K562 (cell line): ENCODE measurements around the gene HOXB4. TPM values are rescaled to one million over a fixed set of nuclear protein-coding genes. Genes with fewer than 3 reads are reported as not detected.

Source experiments
- ATAC-seq: fragments of 200-7000 bp; cut with Tn5 transposase; 3 replicates; pipeline ENCODE4 v1.9.1; 2020; ENCODE audit warnings: moderate library complexity
- BruUV-seq: library from RNA; stranded (reverse); fragments of 400-500 nt; replicated peaks from 2 replicates; lab custom pipeline; 2021; lab: Mats Ljungman, UMichigan
- CTCF ChIA-PET: fragments of 300-600 bp; formaldehyde crosslinking; extraction: SDS; loops from one replicate; lab custom pipeline; 2021; ENCODE audit warnings: low intra/inter-chr PET ratio; lab: Yijun Ruan, JAX
- POLR2A ChIA-PET: fragments of 300-600, 350-650 bp; sonication (Branson Sonifier 250); formaldehyde crosslinking; extraction: SDS; loops from one replicate; lab custom pipeline; 2021; ENCODE audit warnings: antibody characterized with exemption, inconsistent platforms; lab: Yijun Ruan, JAX
- DNase-seq, 4 experiments: peaks; one replicate each; pipeline versions ENCODE4 v3.0.0 to v3.0.0-alpha.2; 2011 to 2018; ENCODE audit warnings: low spot score in 3 of 4, mixed read lengths in 3 of 4; ENCODE audit errors: extremely low read depth in 1 of 4
- FAIRE-seq: peaks from 2 replicates; lab custom pipeline; 2011; peaks lifted over from hg19 to GRCh38; lab: Jason Lieb, UNC
- H2AFZ ChIP-seq: 2 replicates; pipeline ENCODE4 v1.6.0; 2011; ENCODE audit warnings: low read depth, low read length, control low read depth, inconsistent platforms
- H3K27ac ChIP-seq: fragments of 200-600 bp; 3 replicates; pipeline ENCODE4 v1.8.0; 2011; ENCODE audit warnings: low read depth, mild to moderate bottlenecking, control low read depth, inconsistent platforms, low read length, moderate library complexity, mixed read lengths; ENCODE audit errors: extremely low read depth
- H3K27me3 ChIP-seq, 2 experiments: fragments of 300-600 bp in 1 of 2; 2 replicates in 1 of 2; 3 replicates in 1 of 2; pipeline versions ENCODE4 v1.6.0 to v1.8.0; 2011; ENCODE audit warnings: inconsistent platforms in 2 of 2, low read length in 2 of 2, mild to moderate bottlenecking in 1 of 2, mixed read lengths in 1 of 2, moderate library complexity in 1 of 2; ENCODE audit not compliant: control insufficient read depth in 2 of 2, insufficient read depth in 2 of 2
- H3K36me3 ChIP-seq: fragments of 300-600 bp; 3 replicates; pipeline ENCODE4 v1.8.0; 2011; ENCODE audit warnings: mild to moderate bottlenecking, low read length, inconsistent platforms; ENCODE audit not compliant: control insufficient read depth, insufficient read depth
- H3K4me1 ChIP-seq, 2 experiments: fragments of 200-600 bp in 1 of 2; replicated peaks in 1 of 2; 2 replicates in 1 of 2; 3 replicates in 1 of 2; pipeline versions ENCODE4 v1.5.1 to v1.8.0; 2011; ENCODE audit warnings: inconsistent platforms in 2 of 2, low read length in 2 of 2, mild to moderate bottlenecking in 1 of 2, mixed read lengths in 1 of 2, moderate library complexity in 1 of 2; ENCODE audit not compliant: control insufficient read depth in 2 of 2, insufficient read depth in 2 of 2
- H3K4me2 ChIP-seq: 2 replicates; pipeline ENCODE4 v1.6.1; 2011; ENCODE audit warnings: low read length, control low read depth, inconsistent platforms, mixed read lengths; ENCODE audit not compliant: insufficient read depth
- H3K4me3 ChIP-seq: fragments of 200-600 bp; sonication (generic), shearing (Covaris generic); 2 replicates; pipeline ENCODE4 v1.5.1; 2016; ENCODE audit warnings: control low read depth, inconsistent platforms
- H3K79me2 ChIP-seq: fragments of 200-600 bp; 3 replicates; pipeline ENCODE4 v1.8.0; 2011; ENCODE audit warnings: low read length, inconsistent platforms; ENCODE audit not compliant: control insufficient read depth, insufficient read depth
- H3K9ac ChIP-seq, 2 experiments: 2 replicates each; pipeline versions ENCODE4 v1.6.0 to v1.6.1; 2011; ENCODE audit warnings: low read depth in 2 of 2, low read length in 2 of 2, control low read depth in 1 of 2, inconsistent platforms in 1 of 2, mild to moderate bottlenecking in 1 of 2, mixed read lengths in 1 of 2; ENCODE audit not compliant: insufficient read depth in 1 of 2
- H3K9me1 ChIP-seq: one replicate; pipeline ENCODE4 v1.6.0; 2011; ENCODE audit warnings: inconsistent platforms, mild to moderate bottlenecking, low read length, moderate library complexity; ENCODE audit not compliant: control insufficient read depth, insufficient read depth
- H3K9me3 ChIP-seq: replicated peaks from 2 replicates; pipeline ENCODE4 v1.5.1; 2011; ENCODE audit warnings: low read depth, low read length, inconsistent platforms; ENCODE audit not compliant: control insufficient read depth, insufficient read depth
- H4K20me1 ChIP-seq: replicated peaks from 2 replicates; pipeline ENCODE4 v1.6.1; 2011; ENCODE audit warnings: low read length, inconsistent platforms, mixed read lengths; ENCODE audit not compliant: control insufficient read depth, insufficient read depth
- CEBPG ChIP-seq, 3 experiments: fragments of 200-800 bp in 1 of 3; sonication (Bioruptor generic) in 1 of 3; sonication (generic) in 1 of 3; formaldehyde crosslinking in 1 of 3; IDR thresholded peaks in 2 of 3; conservative IDR thresholded peaks in 1 of 3; 2 replicates each; pipeline versions ENCODE4 v1.6.1 to v1.8.0; 2016 to 2022; ENCODE audit warnings: missing compliant biosample characterization in 2 of 3, missing genetic modification characterization in 2 of 3, mild to moderate bottlenecking in 1 of 3, missing genetic modification reagents in 1 of 3
- CHD1 ChIP-seq: fragments of 200-600 bp; sonication (generic); IDR thresholded peaks from one replicate; pipeline ENCODE4 v1.6.1; 2012; ENCODE audit warnings: mild to moderate bottlenecking, moderate library complexity, low read length, inconsistent platforms
- DNMT1 ChIP-seq: fragments of 450-650 bp; IDR thresholded peaks from 2 replicates; pipeline ENCODE4 v1.6.1; 2016; ENCODE audit warnings: antibody characterized with exemption, mild to moderate bottlenecking
- ETV6 ChIP-seq, 3 experiments: fragments of 150-350 bp in 1 of 3; sonication (generic) in 1 of 3; formaldehyde crosslinking in 1 of 3; IDR thresholded peaks; 2 replicates each; pipeline versions ENCODE4 v1.6.1 to v1.8.0; 2014 to 2022; ENCODE audit warnings: borderline replicate concordance in 2 of 3, low read depth in 2 of 3, antibody characterized with exemption in 1 of 3, low read length in 1 of 3, mild to moderate bottlenecking in 1 of 3, missing genetic modification reagents in 1 of 3
- JUN ChIP-seq, 2 experiments: sonication (generic) in 1 of 2; formaldehyde crosslinking in 1 of 2; IDR thresholded peaks; 2 replicates each; pipeline versions ENCODE4 v1.6.1 to v1.8.0; 2012 to 2022; ENCODE audit warnings: borderline replicate concordance in 2 of 2, mild to moderate bottlenecking in 2 of 2, improper control_type of control experiment in 1 of 2, low read depth in 1 of 2, low read length in 1 of 2, missing genetic modification reagents in 1 of 2
- MAZ ChIP-seq, 2 experiments: fragments of 450-650 bp in 1 of 2; sonication (generic) in 1 of 2; formaldehyde crosslinking; IDR thresholded peaks in 1 of 2; conservative IDR thresholded peaks in 1 of 2; 2 replicates each; pipeline versions ENCODE4 v1.4.0 to v1.5.0; 2020; ENCODE audit warnings: mild to moderate bottlenecking in 1 of 2, missing genetic modification reagents in 1 of 2
- NKRF ChIP-seq: fragments of 450-650 bp; IDR thresholded peaks from 2 replicates; pipeline ENCODE4 v1.6.1; 2016; ENCODE audit warnings: borderline replicate concordance
- POLR2G ChIP-seq: fragments of 200-400 bp; formaldehyde crosslinking; IDR thresholded peaks from 2 replicates; pipeline ENCODE4 v1.6.1; 2017; ENCODE audit warnings: low read depth, mild to moderate bottlenecking, antibody characterized with exemption, low read length, moderate library complexity
- PRMT5 ChIP-seq: sonication (generic); formaldehyde crosslinking; IDR thresholded peaks from 2 replicates; pipeline ENCODE4 v1.5.0; 2020; ENCODE audit warnings: missing genetic modification reagents
- RBM14 ChIP-seq: fragments of 200-400 bp; formaldehyde crosslinking; IDR thresholded peaks from 2 replicates; pipeline ENCODE4 v1.6.1; 2018; ENCODE audit warnings: low read depth, mild to moderate bottlenecking, low read length, moderate library complexity, borderline replicate concordance; ENCODE audit not compliant: insufficient read depth
- SMARCA4 ChIP-seq: fragments of 450-650 bp; IDR thresholded peaks from 2 replicates; pipeline ENCODE4 v1.6.1; 2016
- SNIP1 ChIP-seq: fragments of 450-650 bp; IDR thresholded peaks from 2 replicates; pipeline ENCODE4 v1.7.1; 2017; ENCODE audit warnings: low read depth, mild to moderate bottlenecking
- ZBTB1 ChIP-seq: sonication (generic); formaldehyde crosslinking; IDR thresholded peaks from 2 replicates; pipeline ENCODE4 v1.8.1; 2023; ENCODE audit warnings: missing genetic modification reagents, low read depth, mild to moderate bottlenecking, borderline replicate concordance
- ZBTB34 ChIP-seq: fragments of 250-450 bp; sonication (Bioruptor Pico); IDR thresholded peaks from 2 replicates; pipeline ENCODE4 v1.8.0; 2021; ENCODE audit warnings: mild to moderate bottlenecking, moderate library complexity
- WGBS: fragments of 100-300 bp; shearing (Covaris generic); methylation state at CpG from one replicate; pipeline ENCODE4 v1.1.6; 2016; ENCODE audit warnings: low coverage, mixed read lengths; ENCODE audit not compliant: insufficient coverage; ENCODE audit errors: missing lambda C conversion rate; 5-methylcytosine and 5-hydroxymethylcytosine counted together
- in situ Hi-C: fragments of 300-500 bp; cut with MboI; formaldehyde crosslinking; loops from 4 replicates; pipeline ENCODE4 v1.15.0; 2018; ENCODE audit warnings: inconsistent platforms, mixed read lengths
- intact Hi-C: fragments of 100-400 bp; cut with micrococcal nuclease; formaldehyde crosslinking; loops from 2 replicates; pipeline ENCODE4 v1.14.2; 2022
- polyA plus RNA-seq, 8 experiments: library from polyadenylated mRNA; depleted of rRNA in 4 of 8; stranded (reverse) in 5 of 8; unstranded in 3 of 8; fragments of >200 nt; fragmentation: Nextera tagmentation in 2 of 8; fragmentation: Illumina TruSeq in 1 of 8; extraction: Ambion mirVana in 2 of 8; extraction: Trizol in 1 of 8; gene quantifications; 2 replicates each; pipeline versions ENCODE4 v1.2.1 to v1.2.3, GENCODE V29; 2011 to 2014; ENCODE audit warnings: inconsistent platforms in 1 of 8, missing spikeins in 1 of 8
- total RNA-seq, 7 experiments: library from RNA; depleted of rRNA in 6 of 7; stranded (reverse); fragments of >200 nt in 6 of 7; fragmentation: Illumina TruSeq in 2 of 7; extraction: Trizol in 2 of 7; gene quantifications; 2 replicates each; pipeline versions ENCODE4 v1.2.1 to v1.2.3, GENCODE V29; 2011 to 2021; ENCODE audit warnings: low replicate concordance in 1 of 7
- TF ChIP-seq, protein P1 (sequence below): fragments of 450-650 bp; formaldehyde crosslinking; conservative IDR thresholded peaks from 2 replicates; pipeline ENCODE4 v1.4.0; 2022; ENCODE audit warnings: mild to moderate bottlenecking, missing genetic modification characterization

The HOXB4 gene
- total and polyA plus RNA-seq, 9 of the 15 experiments (the other 6 are each of a cell fraction or from before 2014, with no cell fraction given), result 1.6 to 34.9 (median 14.9) TPM

- peaks cover 59% of the 10 kb centered on the region for H3K79me2 ChIP-seq
- H4K20me1 ChIP-seq, result no peaks in the 10 kb centered on the region; the same call in 1 of the 2 replicates
- peak overlapping the region in 1 of 2 experiments; percentile 54; a peak in 1 of 4 replicates for H3K9ac ChIP-seq
- ATAC-seq (no peak), DNase-seq (no peak), FAIRE-seq (no peak)
- CTCF ChIA-PET, result no interaction called here
- H3K9me1 ChIP-seq, result peaks cover 6% of the 10 kb centered on the region
- no peaks in the 10 kb centered on the region for H3K27me3 ChIP-seq
- H2AFZ ChIP-seq, result no peak overlapping the region
- no TSS peak for BruUV-seq
- intact Hi-C loops (no loop called here), in situ Hi-C loops (no loop called here)
- peaks cover 95% of the 10 kb centered on the region; the same call in 2 of the 3 replicates for H3K36me3 ChIP-seq
- POLR2A ChIA-PET, result interaction anchor here (0.6 to 3.9 kb wide), 2 partner anchors 10 to 1222 kb away, joined by 3 to 21 read pairs; no protein-coding TSS in a partner anchor
- H3K27ac ChIP-seq, result no peak overlapping the region
- H3K4me3 ChIP-seq, result no peak overlapping the region
- no peaks in the 10 kb centered on the region for H3K9me3 ChIP-seq
- WGBS, result 67% methylated on average over 2 of the region's 2 CpGs
- H3K4me1 ChIP-seq, result peaks cover 25 to 30% of the 10 kb centered on the region in 2 experiments
- no peak overlapping the region for H3K4me2 ChIP-seq
- TF ChIP-seq SMARCA4 (no peak), NKRF (no peak), CEBPG (CRISPR knock-in tag; IDR thresholded peaks at IDR 0.05) (no peak), CEBPG (tag; conservative IDR thresholded peaks at IDR 0.05 in 1 of 2, IDR thresholded peaks at IDR 0.05 in 1 of 2) (no peak), MAZ (CRISPR knock-in tag; conservative IDR thresholded peaks at IDR 0.05 in 1 of 2, IDR thresholded peaks at IDR 0.05 in 1 of 2) (no peak), PRMT5 (CRISPR knock-in tag) (no peak), ZBTB34 (CRISPR knock-in tag) (no peak), SNIP1 (no peak), JUN (IDR thresholded peaks at IDR 0.05; ENCODE audit: borderline replicate concordance, low read depth, low read length) (no peak), JUN (CRISPR knock-in tag; IDR thresholded peaks at IDR 0.05; ENCODE audit: borderline replicate concordance) (no peak), RBM14 (no peak), POLR2G (no peak), ZBTB1 (CRISPR knock-in tag) (no peak), DNMT1 (no peak), ETV6 (IDR thresholded peaks at IDR 0.05; ENCODE audit: borderline replicate concordance in 1 of 2, low read depth in 2 of 2, low read length in 1 of 2) (no peak), ETV6 (CRISPR knock-in tag; IDR thresholded peaks at IDR 0.05; ENCODE audit: borderline replicate concordance) (no peak), CHD1 (no peak)
- TF ChIP-seq, protein P1, sequence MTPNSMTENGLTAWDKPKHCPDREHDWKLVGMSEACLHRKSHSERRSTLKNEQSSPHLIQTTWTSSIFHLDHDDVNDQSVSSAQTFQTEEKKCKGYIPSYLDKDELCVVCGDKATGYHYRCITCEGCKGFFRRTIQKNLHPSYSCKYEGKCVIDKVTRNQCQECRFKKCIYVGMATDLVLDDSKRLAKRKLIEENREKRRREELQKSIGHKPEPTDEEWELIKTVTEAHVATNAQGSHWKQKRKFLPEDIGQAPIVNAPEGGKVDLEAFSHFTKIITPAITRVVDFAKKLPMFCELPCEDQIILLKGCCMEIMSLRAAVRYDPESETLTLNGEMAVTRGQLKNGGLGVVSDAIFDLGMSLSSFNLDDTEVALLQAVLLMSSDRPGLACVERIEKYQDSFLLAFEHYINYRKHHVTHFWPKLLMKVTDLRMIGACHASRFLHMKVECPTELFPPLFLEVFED, result no peak
Measured at GRCh38 chr17:48566717-48567116, 11.4 kb downstream of the HOXB4 start.
